CD4-positive, alpha-beta memory T cell (primary cell): ENCODE measurements around the gene SIK3. TPM values are rescaled to one million over a fixed set of nuclear protein-coding genes. Genes with fewer than 3 reads are reported as not detected.

Experiments
- CTCF ChIA-PET: fragments of 350-600 bp; sonication (Branson Sonifier 250); formaldehyde crosslinking; loops from one replicate; lab custom pipeline; 2021; ENCODE audit warnings: inconsistent platforms; ENCODE audit not compliant: partially characterized antibody; lab: Charles Lee
- POLR2A ChIA-PET: fragments of 350-600 bp; sonication (Branson Sonifier 250); formaldehyde crosslinking; loops from one replicate; lab custom pipeline; 2021; ENCODE audit not compliant: partially characterized antibody; lab: Charles Lee
- DNase-seq, 5 donors: peaks; one replicate each; pipeline versions ENCODE4 v3.0.0 to v3.0.0-alpha.2; 2020 to 2022; ENCODE audit warnings: mixed read lengths in 1 of 5
- H3K27ac ChIP-seq: one replicate; pipeline ENCODE4 v1.7.0; 2013; ENCODE audit warnings: low read depth, low read length
- H3K27me3 ChIP-seq: 2 replicates; pipeline ENCODE4 v1.7.0; 2013; ENCODE audit warnings: mild to moderate bottlenecking, low read length, moderate library complexity; ENCODE audit not compliant: insufficient read depth
- H3K36me3 ChIP-seq: 2 replicates; pipeline ENCODE4 v1.7.0; 2013; ENCODE audit warnings: mild to moderate bottlenecking, low read length, moderate library complexity; ENCODE audit not compliant: insufficient read depth
- H3K4me1 ChIP-seq: 2 replicates; pipeline ENCODE4 v1.7.0; 2013; ENCODE audit warnings: mild to moderate bottlenecking, low read length, moderate library complexity; ENCODE audit not compliant: insufficient read depth
- H3K4me3 ChIP-seq, 2 donors: one replicate each; pipeline ENCODE4 v1.7.0; 2013; ENCODE audit warnings: low read length in 2 of 2, mild to moderate bottlenecking in 1 of 2
- H3K9me3 ChIP-seq, 2 donors: one replicate each; pipeline ENCODE4 v1.7.0; 2013; ENCODE audit warnings: low read length in 2 of 2, control low read depth in 1 of 2; ENCODE audit not compliant: control insufficient read depth in 1 of 2
- H3K27ac Mint-ChIP-seq, 7 donors: one replicate each; pipeline ENCODE4 v1.8.0; 2020 to 2021; ENCODE audit warnings: mixed read lengths in 7 of 7, mild to moderate bottlenecking in 6 of 7, inconsistent platforms in 3 of 7, moderate library complexity in 3 of 7
- H3K27me3 Mint-ChIP-seq, 2 donors: one replicate each; pipeline ENCODE4 v1.8.0; 2020 to 2021; ENCODE audit warnings: mixed read lengths in 2 of 2
- H3K36me3 Mint-ChIP-seq, 2 donors: one replicate each; pipeline ENCODE4 v1.8.0; 2020 to 2021; ENCODE audit warnings: mixed read lengths in 2 of 2, inconsistent platforms in 1 of 2, mild to moderate bottlenecking in 1 of 2
- H3K4me1 Mint-ChIP-seq, 4 donors: one replicate each; pipeline ENCODE4 v1.8.0; 2020 to 2021; ENCODE audit warnings: mixed read lengths in 4 of 4, mild to moderate bottlenecking in 1 of 4
- H3K4me3 Mint-ChIP-seq, 8 donors: one replicate each; pipeline ENCODE4 v1.8.0; 2020 to 2021; ENCODE audit warnings: mixed read lengths in 8 of 8, mild to moderate bottlenecking in 7 of 8, moderate library complexity in 6 of 8, inconsistent platforms in 3 of 8
- H3K9me3 Mint-ChIP-seq, 8 donors: one replicate each; pipeline ENCODE4 v1.8.0; 2020 to 2021; ENCODE audit warnings: mixed read lengths in 8 of 8, mild to moderate bottlenecking in 5 of 8, inconsistent platforms in 3 of 8, moderate library complexity in 1 of 8
- intact Hi-C: fragments of 100-400 bp; cut with micrococcal nuclease; formaldehyde crosslinking; loops from one replicate; pipeline ENCODE4 v1.15.1; 2023
- polyA plus RNA-seq, 2 donors: library from polyadenylated mRNA; unstranded; fragments of 300-500 nt; fragmentation: Illumina TruSeq; gene quantifications; one replicate each; pipeline ENCODE4 v1.2.3, GENCODE V29; 2021
- total RNA-seq, 2 experiments: library from RNA; stranded (reverse); gene quantifications; one replicate each; pipeline ENCODE4 v1.2.3, GENCODE V29; 2021

Gene SIK3
- total and polyA plus RNA-seq, 4 experiments from 2014 or later: 9.7 to 97.5 (median 62.5) TPM

DNA sequence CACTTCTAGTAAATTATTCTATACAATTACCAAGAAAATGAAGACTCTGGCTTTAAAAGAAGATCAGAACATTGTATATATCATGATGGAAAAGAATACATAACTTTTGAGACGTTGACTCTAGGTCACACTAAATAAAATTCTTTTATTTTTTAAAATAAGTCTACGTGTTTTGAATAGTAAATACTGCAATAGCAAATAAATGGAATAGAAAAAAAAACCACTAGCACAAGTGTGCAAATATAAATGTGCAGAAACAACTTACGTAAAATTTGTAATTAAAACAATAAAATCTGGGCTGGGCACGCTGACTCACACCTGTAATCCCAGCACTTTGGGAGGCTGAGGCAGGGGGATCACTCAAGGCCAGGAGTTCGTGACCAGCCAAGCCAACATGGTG is 17.9 kb downstream of the SIK3 start:
- Histone ChIP-seq H3K36me3 (no peaks in the 10 kb centered on the region), H3K9me3 (no peaks in the 10 kb centered on the region), H3K27me3 (no peaks in the 10 kb centered on the region), H3K4me3 (no peak overlapping the region), H3K4me1 (peaks cover 42% of the 10 kb centered on the region), H3K27ac (no peak overlapping the region)
- Mint-ChIP-seq H3K27me3 (no peaks in the 10 kb centered on the region), H3K4me3 (no peak overlapping the region), H3K27ac (peak overlapping the region in 1 of 7 donors; percentile 45), H3K36me3 (peaks cover 5 to 17% of the 10 kb centered on the region in 2 donors), H3K4me1 (peaks cover 44 to 77% (median 59%) of the 10 kb centered on the region in 4 donors), H3K9me3 (peaks cover 0 to 8% (median 0%) of the 10 kb centered on the region in 8 donors)
- CTCF ChIA-PET: no interaction called here
- POLR2A ChIA-PET: no interaction called here
- no peak for DNase-seq
- intact Hi-C loops: no loop called here

GRCh38 chr11:117076941-117077691 is 21.1 kb downstream of the SIK3 start:
- peaks cover 58% of the 10 kb centered on the region for H3K4me1 ChIP-seq
- no peak for DNase-seq
- no peaks in the 10 kb centered on the region for H3K36me3 ChIP-seq
- Mint-ChIP-seq H3K4me3 (peak overlapping the region in 1 of 8 donors; percentile 50), H3K27me3 (no peaks in the 10 kb centered on the region), H3K27ac (peak overlapping the region in 2 of 7 donors; percentile 51 to 54), H3K4me1 (peaks cover 47 to 77% (median 57%) of the 10 kb centered on the region in 4 donors), H3K36me3 (peaks cover 5 to 14% of the 10 kb centered on the region in 2 donors), H3K9me3 (peaks cover 0 to 8% (median 0%) of the 10 kb centered on the region in 8 donors)
- POLR2A ChIA-PET: interaction anchor here (0.8 to 1.3 kb wide), 5 partner anchors 11 to 147 kb away, joined by 3 to 4 read pairs (median 4); no protein-coding TSS in a partner anchor
- no peak overlapping the region for H3K4me3 ChIP-seq
- H3K27ac ChIP-seq: no peak overlapping the region
- CTCF ChIA-PET: interaction anchor here (0.6 to 1.3 kb wide), 6 partner anchors 13 to 241 kb away, joined by 3 to 5 read pairs (median 3); no protein-coding TSS in a partner anchor
- intact Hi-C loops: no loop called here
- H3K27me3 ChIP-seq: no peaks in the 10 kb centered on the region
- no peaks in the 10 kb centered on the region for H3K9me3 ChIP-seq

GRCh38 chr11:117075186-117075585 is 23.0 kb downstream of the SIK3 start:
- Mint-ChIP-seq H3K9me3 (peaks cover 0 to 4% (median 0%) of the 10 kb centered on the region in 8 donors), H3K27me3 (no peaks in the 10 kb centered on the region), H3K27ac (peak overlapping the region in 2 of 7 donors; percentile 67 to 88), H3K36me3 (peaks cover 5 to 9% of the 10 kb centered on the region in 2 donors), H3K4me1 (peaks cover 46 to 73% (median 60%) of the 10 kb centered on the region in 4 donors), H3K4me3 (peak overlapping the region in 3 of 8 donors; percentile 8 to 42 (median 37))
- peaks cover 66% of the 10 kb centered on the region for H3K4me1 ChIP-seq
- ChIA-PET POLR2A (interaction anchor here (1.2 kb wide), 1 partner anchor 19 kb away, joined by 5 read pairs; no protein-coding TSS in a partner anchor), CTCF (interaction anchor here (0.7 kb wide), 1 partner anchor 22 kb away, joined by 3 read pairs; no protein-coding TSS in a partner anchor)
- H3K9me3 ChIP-seq: no peaks in the 10 kb centered on the region
- H3K27me3 ChIP-seq: no peaks in the 10 kb centered on the region
- DNase-seq: no peak
- H3K36me3 ChIP-seq: no peaks in the 10 kb centered on the region
- no peak overlapping the region for H3K4me3 ChIP-seq
- no peak overlapping the region for H3K27ac ChIP-seq
- intact Hi-C loops: no loop called here

- H3K4me3 ChIP-seq: no peak overlapping the region
- H3K27me3 ChIP-seq: no peaks in the 10 kb centered on the region
- Mint-ChIP-seq H3K36me3 (peaks cover 5 to 7% of the 10 kb centered on the region in 2 donors), H3K27me3 (no peaks in the 10 kb centered on the region), H3K4me3 (peak overlapping the region in 6 of 8 donors; percentile 18 to 59 (median 46)), H3K27ac (peak overlapping the region in 4 of 7 donors; percentile 9 to 61 (median 20)), H3K4me1 (peaks cover 50 to 80% (median 66%) of the 10 kb centered on the region in 4 donors), H3K9me3 (peaks cover 0 to 4% (median 0%) of the 10 kb centered on the region in 8 donors)
- ChIA-PET CTCF (interaction anchor here (1.7 kb wide), 1 partner anchor 32 kb away, joined by 5 read pairs; no protein-coding TSS in a partner anchor), POLR2A (interaction anchor here (1.0 to 1.4 kb wide), 4 partner anchors 9 to 23 kb away, joined by 3 read pairs; no protein-coding TSS in a partner anchor)
- peaks cover 67% of the 10 kb centered on the region for H3K4me1 ChIP-seq
- H3K27ac ChIP-seq: no peak overlapping the region
- no peaks in the 10 kb centered on the region for H3K36me3 ChIP-seq
- DNase-seq: no peak
- H3K9me3 ChIP-seq: no peaks in the 10 kb centered on the region
- intact Hi-C loops: no loop called here
These were observed 24.1 kb downstream of the SIK3 start for GRCh38 chr11:117074119-117074518.

GRCh38 chr11:117073539-117073938 is 24.7 kb downstream of the SIK3 start:
- ChIA-PET POLR2A (interaction anchor here (0.8 to 1.4 kb wide), 6 partner anchors 10 to 34 kb away, joined by 3 to 5 read pairs (median 3); no protein-coding TSS in a partner anchor), CTCF (interaction anchor here (1.7 kb wide), 1 partner anchor 33 kb away, joined by 5 read pairs; no protein-coding TSS in a partner anchor)
- Mint-ChIP-seq H3K9me3 (peaks cover 0 to 4% (median 0%) of the 10 kb centered on the region in 8 donors), H3K36me3 (peaks cover 5% of the 10 kb centered on the region in 2 donors), H3K27me3 (no peaks in the 10 kb centered on the region), H3K4me3 (peak overlapping the region in 6 of 8 donors; percentile 18 to 59 (median 46)), H3K4me1 (peaks cover 49 to 81% (median 66%) of the 10 kb centered on the region in 4 donors), H3K27ac (peak overlapping the region in 3 of 7 donors; percentile 9 to 84 (median 61))
- peaks cover 63% of the 10 kb centered on the region for H3K4me1 ChIP-seq
- H3K36me3 ChIP-seq: no peaks in the 10 kb centered on the region
- intact Hi-C loops: no loop called here
- no peak for DNase-seq
- no peaks in the 10 kb centered on the region for H3K27me3 ChIP-seq
- H3K4me3 ChIP-seq: no peak overlapping the region
- H3K9me3 ChIP-seq: no peaks in the 10 kb centered on the region
- H3K27ac ChIP-seq: no peak overlapping the region

- peaks cover 48 to 82% (median 67%) of the 10 kb centered on the region in 4 donors for H3K4me1 Mint-ChIP-seq
- H3K4me3 Mint-ChIP-seq: peak overlapping the region in 2 of 8 donors; percentile 10 to 32
- Histone ChIP-seq H3K27ac (no peak overlapping the region), H3K9me3 (no peaks in the 10 kb centered on the region), H3K27me3 (no peaks in the 10 kb centered on the region), H3K36me3 (no peaks in the 10 kb centered on the region), H3K4me3 (no peak overlapping the region), H3K4me1 (peaks cover 55% of the 10 kb centered on the region)
- peaks cover 5 to 8% of the 10 kb centered on the region in 2 donors for H3K36me3 Mint-ChIP-seq
- ChIA-PET CTCF (interaction anchor here (1.7 kb wide), 1 partner anchor 33 kb away, joined by 5 read pairs; no protein-coding TSS in a partner anchor), POLR2A (interaction anchor here (0.8 to 1.3 kb wide), 5 partner anchors 11 to 33 kb away, joined by 3 to 5 read pairs (median 3); no protein-coding TSS in a partner anchor)
- H3K9me3 Mint-ChIP-seq: peaks cover 0 to 4% (median 0%) of the 10 kb centered on the region in 8 donors
- intact Hi-C loops: no loop called here
- peak overlapping the region in 4 of 7 donors; percentile 9 to 84 (median 58) for H3K27ac Mint-ChIP-seq
- H3K27me3 Mint-ChIP-seq: no peaks in the 10 kb centered on the region
- DNase-seq: no peak
These were observed 25.4 kb downstream of the SIK3 start for GRCh38 chr11:117072517-117073461.
